GM18502 (cell line): Measurements from ENCODE around the gene OR10H2.
"Not testable (repeated sequence)": the region's sequence is repeated elsewhere in the genome, so short reads cannot be mapped to it uniquely, and the experiment has no call there.

Experiments used
- ATAC-seq: cut with Tn5 transposase; IDR thresholded peaks from one replicate; pipeline ENCODE4 v1.9.1; 2021; ENCODE audit warnings: mild to moderate bottlenecking; ENCODE audit not compliant: unreplicated experiment, poor library complexity

The OR10H2 gene, protein sequence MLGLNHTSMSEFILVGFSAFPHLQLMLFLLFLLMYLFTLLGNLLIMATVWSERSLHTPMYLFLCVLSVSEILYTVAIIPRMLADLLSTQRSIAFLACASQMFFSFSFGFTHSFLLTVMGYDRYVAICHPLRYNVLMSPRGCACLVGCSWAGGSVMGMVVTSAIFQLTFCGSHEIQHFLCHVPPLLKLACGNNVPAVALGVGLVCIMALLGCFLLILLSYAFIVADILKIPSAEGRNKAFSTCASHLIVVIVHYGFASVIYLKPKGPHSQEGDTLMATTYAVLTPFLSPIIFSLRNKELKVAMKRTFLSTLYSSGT

DNA sequence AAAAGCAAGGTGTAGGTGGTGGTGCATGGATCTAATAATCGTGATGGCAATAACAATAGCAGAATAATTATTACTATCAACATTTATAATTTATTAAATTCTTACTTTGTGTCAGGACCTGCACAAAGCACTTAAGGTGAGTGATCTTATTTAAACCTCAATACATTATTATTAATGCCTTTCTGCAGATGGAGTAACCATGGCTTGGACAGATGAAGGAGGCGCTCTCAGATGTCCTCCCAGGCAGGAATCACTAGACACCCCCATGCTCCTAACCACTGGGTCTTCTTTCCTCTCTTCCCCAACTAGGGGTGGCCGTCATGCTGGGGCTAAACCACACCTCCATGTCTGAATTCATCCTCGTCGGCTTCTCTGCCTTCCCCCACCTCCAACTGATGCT, at the start of gene OR10H2:
Gene OR10H2 (plus strand): TSS at position 301 of the 400 bp plus-strand sequence. CDS start 20 bp downstream, at position 321.
- ATAC-seq, result no peak

DNA sequence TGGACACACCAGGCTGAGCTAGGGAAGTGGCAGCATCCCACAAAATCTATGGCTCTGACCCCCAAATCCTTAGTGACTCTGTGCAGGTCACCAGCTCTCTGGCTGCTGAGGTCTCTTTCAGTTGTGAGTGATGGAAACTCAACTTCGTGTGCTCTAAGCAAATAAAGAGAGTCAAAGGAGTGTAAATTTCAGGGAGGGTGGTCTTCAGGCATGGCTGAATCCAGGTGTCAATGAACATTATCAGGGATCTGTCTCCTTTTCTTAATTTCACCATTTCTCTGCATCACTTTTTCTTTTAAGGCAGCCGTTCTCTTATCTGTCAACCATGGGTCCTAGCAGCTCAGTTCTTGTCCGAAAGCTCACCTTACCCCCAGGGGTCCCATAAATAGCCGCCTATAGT, 48.7 kb upstream of the OR10H2 start:
- ATAC-seq, result no peak

DNA sequence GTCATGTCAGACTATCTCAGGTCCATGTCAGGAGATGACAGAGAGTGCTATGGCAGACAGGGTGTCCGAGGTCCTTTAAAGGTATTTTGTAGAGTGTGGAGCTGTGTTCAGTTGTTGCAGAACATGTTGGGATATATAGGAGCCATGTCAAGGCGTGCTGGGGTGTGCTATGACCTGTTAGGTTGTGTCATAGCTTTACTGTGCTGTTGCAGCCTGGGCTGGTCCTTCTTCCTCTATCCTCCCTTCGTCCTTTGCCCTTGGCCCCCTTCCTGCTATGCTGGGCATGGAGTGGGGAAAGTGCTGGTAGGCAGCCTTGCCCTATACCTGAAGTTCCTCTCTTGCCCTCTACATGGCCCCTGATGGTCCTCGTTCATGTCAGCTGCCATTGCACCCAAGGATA, 48.0 kb upstream of the OR10H2 start:
- not testable (repeated sequence) for ATAC-seq

DNA sequence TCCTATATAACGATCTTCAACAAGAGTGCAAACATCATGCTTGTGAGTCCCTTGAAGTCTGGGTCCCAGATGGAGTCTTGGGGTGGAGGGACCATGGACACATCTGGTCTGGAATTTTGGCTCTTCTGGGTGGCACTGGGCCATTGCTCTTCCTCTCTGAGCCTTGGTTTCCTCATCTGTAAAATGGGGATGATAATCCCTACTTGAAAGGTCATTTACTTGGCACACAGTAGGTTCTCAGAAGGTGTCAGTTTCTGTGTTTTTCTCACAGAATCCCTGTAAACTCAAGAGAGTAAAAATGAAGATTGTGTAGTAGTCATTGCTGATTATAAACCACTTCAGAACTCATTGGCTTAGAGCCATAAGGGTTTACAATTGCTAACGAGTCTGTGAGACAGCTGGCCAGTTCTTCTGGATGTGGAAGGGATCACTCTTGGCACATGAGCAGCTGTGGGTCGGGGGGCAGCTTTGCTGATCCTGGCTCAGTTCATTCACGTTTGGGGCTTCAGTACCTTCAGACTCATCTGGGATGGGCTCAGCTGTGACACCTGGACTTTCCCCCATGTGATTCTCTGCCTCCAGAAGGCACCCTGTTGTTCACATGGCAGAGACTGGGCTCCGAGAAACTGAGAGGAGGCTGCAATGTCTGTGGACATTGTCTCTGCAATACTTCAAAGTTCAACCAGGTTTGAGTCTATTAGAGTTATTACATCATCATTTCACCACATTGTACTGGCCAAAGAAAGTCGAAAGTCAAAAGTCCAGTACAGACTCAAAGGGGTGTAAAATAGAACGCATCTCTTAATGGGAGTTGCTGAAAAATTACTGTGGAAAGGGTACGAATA, 47.1 kb upstream of the OR10H2 start:
- no peak for ATAC-seq

DNA sequence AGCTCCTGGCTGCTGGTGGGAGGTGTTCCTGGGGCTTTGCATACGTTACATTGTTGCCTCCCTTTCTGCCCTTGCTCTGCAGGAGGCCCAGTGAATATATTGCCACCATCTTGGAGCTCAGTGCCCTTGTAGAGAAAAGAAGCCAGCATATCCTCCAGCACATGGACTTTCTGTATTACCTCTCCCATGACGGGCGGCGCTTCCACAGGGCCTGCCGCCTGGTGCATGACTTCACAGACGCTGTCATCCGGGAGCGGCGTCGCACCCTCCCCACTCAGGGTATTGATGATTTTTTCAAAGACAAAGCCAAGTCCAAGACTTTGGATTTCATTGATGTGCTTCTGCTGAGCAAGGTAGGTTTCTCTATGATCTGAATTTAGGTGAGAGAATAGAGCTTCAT, 44.4 kb upstream of the OR10H2 start:
- no peak for ATAC-seq

DNA sequence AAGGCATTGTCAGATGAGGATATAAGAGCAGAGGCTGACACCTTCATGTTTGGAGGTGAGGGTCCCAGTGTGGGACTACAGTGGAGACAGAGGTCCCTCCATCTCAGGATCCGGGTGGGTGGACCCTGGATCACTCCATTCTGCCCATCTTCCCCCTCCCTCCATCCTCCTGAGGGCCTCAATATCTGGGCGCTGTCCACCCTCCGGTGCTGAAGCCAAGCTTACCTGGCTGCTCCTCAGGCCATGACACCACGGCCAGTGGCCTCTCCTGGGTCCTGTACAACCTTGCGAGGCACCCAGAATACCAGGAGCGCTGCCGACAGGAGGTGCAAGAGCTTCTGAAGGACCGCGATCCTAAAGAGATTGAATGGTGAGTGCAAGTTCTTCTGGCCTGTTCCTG, 43.0 kb upstream of the OR10H2 start:
- no peak for ATAC-seq

DNA sequence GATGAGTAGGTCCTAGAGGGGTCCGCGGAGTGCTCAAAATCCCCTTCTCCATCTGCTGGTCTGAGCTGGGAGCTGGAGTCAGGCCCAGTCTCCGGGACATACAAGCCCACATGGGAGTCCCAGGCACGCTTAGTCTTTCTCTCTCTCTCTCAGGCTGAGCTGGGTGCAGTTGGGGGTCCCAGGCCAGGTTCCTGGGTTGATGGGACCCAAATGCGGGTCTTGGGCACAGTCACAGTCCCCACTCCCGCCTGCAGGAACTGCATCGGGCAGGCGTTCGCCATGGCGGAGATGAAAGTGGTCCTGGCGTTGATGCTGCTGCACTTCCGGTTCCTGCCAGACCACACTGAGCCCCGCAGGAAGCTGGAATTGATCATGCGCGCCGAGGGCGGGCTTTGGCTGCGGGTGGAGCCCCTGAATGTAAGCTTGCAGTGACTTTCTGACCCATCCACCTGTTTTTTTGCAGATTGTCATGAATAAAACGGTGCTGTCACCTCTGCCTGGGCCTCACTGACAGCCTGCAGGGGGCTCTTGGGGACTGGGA, 31.1 kb upstream of the OR10H2 start:
- no peak for ATAC-seq

DNA sequence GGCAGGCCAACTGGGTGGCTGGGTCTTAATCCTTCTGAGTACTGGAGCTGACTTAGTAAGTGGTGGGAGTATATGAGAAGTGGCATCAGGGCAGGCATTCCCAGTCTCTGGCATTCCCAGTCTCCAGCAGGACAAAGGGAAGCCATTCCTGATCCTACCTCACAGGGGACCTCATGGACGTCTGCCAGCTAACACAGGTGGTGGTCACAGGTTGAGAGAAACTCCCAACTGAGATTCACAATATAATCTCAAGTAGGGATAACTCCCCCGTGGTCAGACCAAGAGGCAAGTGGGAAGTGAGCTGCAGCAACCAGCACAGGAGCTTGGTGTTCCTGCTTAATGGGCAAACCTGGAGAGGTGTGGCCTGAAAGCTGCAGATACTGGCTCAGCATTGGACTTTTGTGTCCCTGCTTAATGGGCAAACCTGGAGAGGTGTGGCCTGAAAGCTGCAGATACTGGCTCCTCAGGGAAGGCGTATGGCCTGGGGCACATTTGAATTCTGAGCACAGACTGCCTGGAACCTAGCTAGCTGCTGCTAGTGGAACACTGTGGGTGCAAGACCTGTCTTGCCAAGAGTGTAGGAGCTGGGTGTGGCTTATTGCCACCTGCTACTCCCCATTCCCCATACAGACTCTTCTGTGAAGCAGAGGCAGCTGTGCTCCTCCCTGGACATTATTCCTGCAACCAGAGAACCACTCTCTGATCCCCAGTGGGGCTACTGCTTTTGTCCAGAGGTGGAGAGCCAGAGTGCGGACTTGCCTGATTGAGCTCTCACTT, 25.9 kb upstream of the OR10H2 start:
- no peak for ATAC-seq

DNA sequence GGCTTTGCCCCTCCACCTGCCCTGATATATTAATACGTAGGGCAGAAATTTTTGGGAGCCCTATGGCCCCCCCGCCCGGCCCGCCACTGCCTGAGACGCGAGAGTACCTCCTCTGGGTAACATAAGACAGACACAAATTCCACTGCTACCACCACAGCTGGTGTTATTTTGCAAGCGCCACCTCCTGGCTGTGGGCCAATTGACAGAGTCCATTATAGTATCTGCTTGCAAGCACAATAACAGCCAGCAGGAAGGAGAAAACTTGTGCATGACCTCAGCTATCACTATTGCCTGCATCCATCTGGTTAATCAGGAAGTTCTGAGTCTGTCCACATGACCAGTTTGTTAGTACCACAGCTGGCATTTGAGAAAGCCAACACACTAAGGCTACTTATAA, 25.3 kb upstream of the OR10H2 start:
- ATAC-seq, result no peak

DNA sequence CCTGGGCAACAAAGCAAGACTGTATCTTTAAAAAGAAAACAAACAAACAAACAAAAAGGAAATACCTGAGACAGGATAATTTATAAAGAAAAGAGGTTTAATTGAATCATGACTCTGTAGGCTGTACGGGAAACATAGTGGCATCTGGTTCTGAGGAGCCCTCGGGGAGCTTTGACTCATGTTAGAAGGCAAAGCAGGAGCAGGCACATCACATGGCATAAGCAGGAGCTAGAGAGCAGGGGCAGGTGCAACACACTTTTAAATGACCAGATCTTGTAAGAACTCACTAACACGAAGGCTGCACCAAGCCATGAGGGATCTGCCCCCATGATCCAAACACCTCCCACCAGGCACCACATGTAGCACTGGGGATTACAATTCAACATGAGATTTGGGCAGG, 13.2 kb upstream of the OR10H2 start:
- ATAC-seq, result no peak

DNA sequence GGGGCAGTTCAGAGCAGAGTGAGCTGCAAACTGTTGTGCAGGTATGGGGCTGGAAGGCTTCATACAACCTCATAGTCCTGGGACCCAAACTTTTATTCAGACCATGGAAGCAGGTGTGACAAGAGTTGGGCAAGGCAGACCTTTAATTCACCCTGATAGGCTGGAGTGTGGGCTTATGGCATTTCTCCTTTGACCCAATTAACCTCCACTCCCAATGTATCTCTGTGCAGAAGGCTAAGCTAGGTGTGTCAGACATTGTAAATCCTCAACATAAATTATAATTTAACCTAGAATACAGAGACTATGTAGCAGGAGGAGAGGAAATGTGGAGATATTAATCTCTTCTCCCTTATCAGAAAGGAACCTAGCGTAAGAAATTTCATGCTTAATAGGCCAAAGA, 12.2 kb upstream of the OR10H2 start:
- ATAC-seq, result no peak

DNA sequence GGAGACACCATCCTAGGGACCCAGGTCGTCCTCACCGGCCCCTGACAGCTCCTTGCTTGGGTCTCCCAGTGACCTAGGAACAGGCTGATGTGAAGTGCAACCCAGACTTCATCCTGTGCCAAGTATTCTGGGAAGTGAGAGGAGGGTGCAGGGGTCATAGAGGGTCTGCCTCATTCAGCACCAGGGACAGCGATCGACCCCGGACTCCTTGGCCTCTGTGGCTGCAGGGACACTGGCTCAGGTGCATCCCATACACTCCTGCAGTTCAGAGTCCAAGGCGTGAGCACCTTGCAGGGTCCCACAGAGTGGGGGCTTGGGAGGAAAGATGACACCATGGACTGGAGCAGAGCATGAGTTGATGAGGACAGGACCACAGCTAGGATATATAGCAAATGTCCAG, 10.0 kb upstream of the OR10H2 start:
- ATAC-seq, result no peak

DNA sequence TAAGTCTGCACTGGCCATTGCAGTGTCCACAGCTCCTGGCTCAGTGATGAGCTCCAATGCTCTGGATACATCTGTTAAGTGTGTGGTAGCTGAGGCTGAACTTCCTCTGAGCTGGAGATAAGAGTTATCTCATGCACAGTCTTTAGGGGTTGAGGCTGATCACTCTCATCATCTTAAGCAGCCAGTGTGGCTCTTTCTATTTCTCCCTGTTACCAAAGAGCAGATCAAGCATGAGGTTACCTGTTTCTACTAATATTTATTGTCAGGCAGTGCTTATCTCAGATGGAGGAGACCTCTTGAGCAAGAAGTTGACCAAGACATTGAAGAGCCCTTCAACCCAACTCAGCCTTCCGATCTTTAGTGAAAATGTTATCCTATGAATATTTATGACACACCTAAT, 6.6 kb upstream of the OR10H2 start:
- ATAC-seq, result no peak

DNA sequence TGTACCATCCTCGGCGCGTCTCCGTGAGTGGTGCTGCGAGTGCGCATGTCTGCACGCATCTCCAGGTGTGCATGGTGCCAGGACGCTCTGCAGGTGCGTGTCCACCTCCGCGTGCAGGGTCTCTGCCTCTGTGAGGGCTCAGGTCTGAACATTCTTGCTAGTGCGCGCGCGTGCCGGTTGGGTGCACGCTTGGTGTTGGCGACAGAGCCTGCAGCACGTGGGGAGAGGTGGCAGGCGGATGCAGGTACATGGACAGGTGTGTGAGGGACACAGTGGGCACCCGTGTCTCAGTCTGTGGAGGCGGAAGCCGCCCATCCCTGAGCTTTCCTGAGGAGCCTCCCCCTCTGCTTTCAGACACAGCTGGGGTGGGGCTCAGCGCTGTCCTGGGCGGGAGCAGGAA, 4.9 kb upstream of the OR10H2 start:
- ATAC-seq, result no peak

DNA sequence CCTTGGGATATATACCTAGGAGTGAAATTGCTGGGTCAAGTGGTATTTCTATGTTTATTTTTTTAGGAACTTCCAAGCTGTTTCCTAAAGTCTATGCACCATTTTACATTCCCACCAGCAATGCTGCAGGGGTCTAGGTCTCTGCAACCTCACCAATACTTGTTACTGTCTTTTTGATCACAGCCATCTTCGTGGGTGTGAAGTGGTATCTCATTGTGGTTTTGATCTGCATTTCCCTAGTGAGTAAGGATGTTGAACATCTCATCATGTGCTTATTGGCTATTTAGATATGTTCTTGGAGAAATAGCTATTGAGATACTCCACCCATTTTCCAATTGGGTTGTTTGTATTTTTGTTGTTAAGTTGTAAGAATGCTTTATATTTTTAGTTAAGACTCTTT, 2.7 kb downstream of the OR10H2 start:
- ATAC-seq, result no peak

DNA sequence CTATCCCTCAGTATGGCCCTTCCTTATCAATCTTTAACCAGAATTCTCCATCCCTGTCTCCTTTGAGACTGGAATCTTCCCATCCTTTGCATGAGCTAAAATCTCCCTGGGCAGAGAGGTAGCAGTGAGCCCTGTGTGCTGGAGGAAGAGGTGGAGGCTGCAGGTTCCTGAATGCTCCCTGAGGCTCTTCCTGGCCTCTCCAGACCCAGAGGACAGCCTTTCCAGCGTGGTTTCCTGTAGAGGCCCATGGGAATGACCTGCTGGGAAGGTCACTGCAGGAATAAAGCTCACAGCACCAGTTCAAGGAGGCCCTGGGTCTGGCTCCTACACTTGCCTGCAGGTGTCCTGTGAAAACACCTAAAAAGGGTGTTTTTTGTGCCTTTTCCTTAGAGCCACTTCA, 4.6 kb downstream of the OR10H2 start:
- no peak for ATAC-seq

DNA sequence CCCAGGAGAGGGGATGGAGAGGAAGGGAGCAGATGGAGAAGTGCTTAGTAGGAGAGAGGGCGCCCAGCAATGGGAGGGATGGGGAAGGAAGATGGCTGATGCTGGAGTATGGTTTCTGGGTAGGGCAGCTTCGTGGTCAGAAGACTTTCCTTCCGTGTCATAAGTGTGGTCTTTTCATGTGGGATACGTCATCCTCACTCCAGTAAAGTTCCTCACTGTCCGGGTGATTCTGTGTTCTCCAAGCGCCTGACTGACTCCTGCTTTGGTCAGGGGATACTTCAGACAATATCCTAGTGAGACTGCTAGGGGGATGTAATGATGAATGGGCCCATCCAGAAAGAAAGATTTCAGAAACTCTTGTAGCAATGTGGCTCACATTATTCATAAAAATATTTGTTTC, 6.1 kb downstream of the OR10H2 start:
- no peak for ATAC-seq

DNA sequence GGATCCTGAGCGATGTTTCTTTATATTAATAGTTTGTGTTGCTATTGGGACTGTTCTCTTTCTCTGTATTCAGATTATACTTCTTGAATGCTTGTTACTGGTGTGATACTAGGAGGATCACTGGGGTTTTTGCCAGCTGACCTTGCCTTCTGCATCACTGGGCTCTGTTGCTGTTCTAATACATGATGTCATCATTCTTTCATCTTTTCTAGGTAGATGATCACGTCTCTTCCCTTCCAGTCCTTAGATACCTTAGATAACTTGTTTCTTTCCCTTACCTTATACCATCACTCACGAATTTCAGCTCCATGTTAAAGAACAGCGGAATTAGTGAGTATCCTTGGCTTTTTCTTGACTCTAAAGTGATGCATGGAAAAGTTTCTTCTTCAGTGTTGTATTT, 9.9 kb downstream of the OR10H2 start, which contains the start of gene OR10H3:
Gene OR10H3 (plus strand): TSS at position 264 of the 400 bp plus-strand sequence. CDS start 3,408 bp downstream, outside the sequence.
- no peak for ATAC-seq

DNA sequence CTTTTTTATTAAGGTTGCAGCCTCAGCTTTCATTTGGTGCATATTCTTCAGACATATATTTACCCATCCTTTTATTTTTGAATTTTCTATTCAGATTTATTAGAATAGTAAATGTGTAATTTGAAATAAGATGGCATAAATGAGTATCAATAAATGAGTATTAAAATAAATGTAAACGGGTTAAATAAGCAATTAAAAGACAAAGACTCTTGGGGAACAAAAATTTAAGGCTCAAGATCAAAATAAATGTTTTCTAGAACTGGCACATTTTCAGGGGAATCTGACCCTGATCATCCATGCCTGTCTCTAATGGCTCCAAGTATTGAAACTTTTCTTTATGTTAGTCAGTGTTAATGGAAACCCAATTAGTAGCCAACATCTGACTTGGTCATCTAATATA, 13.0 kb downstream of the OR10H2 start:
- no peak for ATAC-seq

DNA sequence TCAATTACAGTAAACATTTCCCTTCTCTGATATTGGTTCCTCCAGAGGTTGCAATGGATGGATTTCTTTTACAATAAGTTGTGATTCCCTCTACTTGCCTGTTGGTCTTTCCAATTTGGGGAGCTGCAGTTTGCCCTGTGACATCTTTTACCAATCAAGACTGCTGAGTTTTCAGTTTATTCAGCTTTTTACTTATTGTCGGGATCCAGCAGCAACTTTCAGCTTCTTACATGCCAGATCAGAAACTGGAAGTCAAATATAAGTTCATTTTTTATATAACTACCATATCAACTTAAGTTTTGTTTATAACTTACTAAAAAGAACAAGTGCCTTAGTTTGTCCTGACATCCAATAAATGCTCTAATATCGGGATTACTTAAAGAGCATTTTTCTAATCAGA, 20.4 kb downstream of the OR10H2 start:
- ATAC-seq, result no peak

DNA sequence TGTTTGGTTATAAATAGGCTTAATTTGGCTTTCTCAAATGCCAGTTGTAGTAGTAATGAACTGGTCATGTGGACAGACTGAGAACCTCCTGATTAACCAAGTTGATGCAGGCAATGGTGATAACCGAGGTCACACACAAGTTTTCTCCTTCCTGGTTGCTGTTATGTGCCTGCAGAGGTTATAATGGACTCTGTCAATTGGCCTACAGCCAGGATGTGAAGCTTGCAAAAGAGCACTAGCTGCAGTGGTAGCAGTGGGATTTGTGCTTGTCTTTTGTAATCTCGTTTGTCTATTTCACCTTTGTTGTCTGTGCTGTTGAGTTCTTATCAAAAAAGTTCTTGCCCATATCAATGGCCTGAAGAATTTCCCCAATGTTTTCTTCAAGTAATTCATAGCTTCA, 30.6 kb downstream of the OR10H2 start:
- no peak for ATAC-seq
